Measurements from ENCODE around the gene DCC. TPM values are rescaled to one million over a fixed set of nuclear protein-coding genes. Genes with fewer than 3 reads are reported as not detected.

DCC gene
- total and polyA plus RNA-seq, 2 of the 8 experiments (the other 6 are each of a cell fraction or from before 2014, with no cell fraction given), result 0.14 to 1.4 TPM

DNA sequence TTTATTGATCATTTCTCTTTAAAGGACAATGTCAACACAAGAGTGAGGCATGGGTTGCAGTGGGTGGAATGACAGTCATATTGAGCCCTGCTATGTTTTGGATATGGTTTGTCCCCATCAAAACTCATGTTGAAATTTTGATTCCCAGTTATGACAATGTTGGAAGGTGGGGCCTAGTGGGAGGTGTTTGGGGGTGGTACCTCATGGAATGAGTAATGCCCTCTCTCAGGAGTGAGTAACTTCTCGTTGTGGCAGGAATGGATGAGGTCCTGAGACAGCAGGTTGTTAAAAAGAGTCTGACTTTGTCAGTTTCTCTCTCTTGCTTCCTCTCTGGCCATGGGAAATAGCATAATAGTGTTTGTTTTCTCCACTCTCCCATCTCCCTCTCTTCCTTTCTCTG is 345.3 kb downstream of the DCC start (continued):
- TF ChIP-seq CHD7 (IDR thresholded peaks at IDR 0.05; ENCODE audit: insufficient replicate concordance, low read length) (no peak), GTF2F1 (IDR thresholded peaks at IDR 0.05; ENCODE audit: borderline replicate concordance, low read depth, low read length) (no peak)
- TF ChIP-seq, protein P1, sequence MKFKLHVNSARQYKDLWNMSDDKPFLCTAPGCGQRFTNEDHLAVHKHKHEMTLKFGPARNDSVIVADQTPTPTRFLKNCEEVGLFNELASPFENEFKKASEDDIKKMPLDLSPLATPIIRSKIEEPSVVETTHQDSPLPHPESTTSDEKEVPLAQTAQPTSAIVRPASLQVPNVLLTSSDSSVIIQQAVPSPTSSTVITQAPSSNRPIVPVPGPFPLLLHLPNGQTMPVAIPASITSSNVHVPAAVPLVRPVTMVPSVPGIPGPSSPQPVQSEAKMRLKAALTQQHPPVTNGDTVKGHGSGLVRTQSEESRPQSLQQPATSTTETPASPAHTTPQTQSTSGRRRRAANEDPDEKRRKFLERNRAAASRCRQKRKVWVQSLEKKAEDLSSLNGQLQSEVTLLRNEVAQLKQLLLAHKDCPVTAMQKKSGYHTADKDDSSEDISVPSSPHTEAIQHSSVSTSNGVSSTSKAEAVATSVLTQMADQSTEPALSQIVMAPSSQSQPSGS (IDR thresholded peaks at IDR 0.05; ENCODE audit: low read length), result no peak

Data from H1 (cell line).